ENCODE measurements around the gene RGMA. TPM values are rescaled to one million over a fixed set of nuclear protein-coding genes. Genes with fewer than 3 reads are reported as not detected.

The RGMA gene
- total RNA-seq, 1 experiment from 2014 or later: 1.3 TPM

GRCh38 chr15:93043621-93044300 is 45.2 kb downstream of the RGMA start:
- Histone ChIP-seq H4K20me1 (ENCODE audit: low read length) (no peaks in the 10 kb centered on the region), H3K4me1 (ENCODE audit: insufficient read depth, low read length) (no peaks in the 10 kb centered on the region), H3K9me3 (ENCODE audit: low read length) (no peaks in the 10 kb centered on the region), H3K4me3 (ENCODE audit: low read length) (no peak overlapping the region), H3K9ac (ENCODE audit: low read length) (no peak overlapping the region), H3K9me2 (replicated peaks; ENCODE audit: low read length) (no peaks in the 10 kb centered on the region), H3K36me3 (ENCODE audit: low read depth, low read length) (no peaks in the 10 kb centered on the region), H3F3A (ENCODE audit: low read length, unreplicated experiment) (no peaks in the 10 kb centered on the region), H3K4me2 (ENCODE audit: low read length) (no peak overlapping the region), H3K27me3 (ENCODE audit: low read length) (no peaks in the 10 kb centered on the region), H2AFZ (ENCODE audit: low read length) (no peak overlapping the region), H3K79me2 (ENCODE audit: low read length) (no peaks in the 10 kb centered on the region), H3K27ac (ENCODE audit: low read length) (no peak overlapping the region)
- ChIA-PET CTCF (no interaction called here), POLR2A (ENCODE audit: unreplicated experiment) (no interaction called here)
- BruUV-seq (replicated peaks): no TSS peak
- DNase-seq: no peak
- intact Hi-C loops (cut with micrococcal nuclease): no loop called here
- TF ChIP-seq EZH2phosphoT487 (IDR thresholded peaks at IDR 0.05; ENCODE audit: borderline replicate concordance, low read length): no peak
- TF ChIP-seq CTCF (conservative IDR thresholded peaks at IDR 0.05; ENCODE audit: low read depth, low read length): no peak
- no peak for TF ChIP-seq EZH2 (IDR thresholded peaks at IDR 0.05; ENCODE audit: low read length, unreplicated experiment)
- no peak for ATAC-seq

DNA sequence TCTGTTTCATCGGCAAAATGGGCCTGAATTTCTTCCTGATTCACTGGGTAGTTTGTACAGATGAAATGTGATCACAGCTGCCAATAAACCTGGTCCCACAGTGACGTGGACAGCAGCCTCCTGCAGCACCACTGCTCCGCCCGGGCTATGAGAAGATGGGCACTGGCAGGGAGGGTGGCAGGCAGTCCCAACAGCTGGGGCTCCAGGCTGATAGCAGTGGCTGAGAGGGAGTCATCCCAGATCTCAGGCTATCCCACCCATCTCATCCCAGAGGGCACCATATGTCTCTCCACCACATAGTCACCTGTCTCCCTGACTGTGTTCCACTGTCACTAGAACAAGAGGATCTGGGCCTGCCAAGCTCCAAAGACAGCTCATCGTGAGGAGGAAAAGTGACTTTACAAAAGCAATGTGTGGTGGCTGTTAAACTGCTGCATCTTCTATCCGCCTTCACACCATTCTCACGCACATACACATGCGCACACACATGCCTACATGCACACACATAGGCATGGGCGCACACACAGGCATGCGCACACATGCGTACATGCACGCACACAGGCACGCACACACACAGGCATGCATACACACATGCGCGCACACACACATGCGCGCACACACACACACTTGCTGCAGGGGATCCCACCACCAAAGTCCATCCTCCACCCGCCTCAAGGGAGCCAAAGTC is 46.2 kb downstream of the RGMA start:
- ChIA-PET POLR2A (ENCODE audit: unreplicated experiment) (no interaction called here), CTCF (no interaction called here)
- Histone ChIP-seq H3K27me3 (ENCODE audit: low read length) (no peaks in the 10 kb centered on the region), H3K36me3 (ENCODE audit: low read depth, low read length) (no peaks in the 10 kb centered on the region), H3K4me3 (ENCODE audit: low read length) (no peak overlapping the region), H3K9me3 (ENCODE audit: low read length) (no peaks in the 10 kb centered on the region), H3K4me1 (ENCODE audit: insufficient read depth, low read length) (no peaks in the 10 kb centered on the region), H2AFZ (ENCODE audit: low read length) (no peak overlapping the region), H3F3A (ENCODE audit: low read length, unreplicated experiment) (no peaks in the 10 kb centered on the region), H3K9me2 (replicated peaks; ENCODE audit: low read length) (no peaks in the 10 kb centered on the region), H3K27ac (ENCODE audit: low read length) (no peak overlapping the region), H4K20me1 (ENCODE audit: low read length) (no peaks in the 10 kb centered on the region), H3K4me2 (ENCODE audit: low read length) (no peak overlapping the region), H3K79me2 (ENCODE audit: low read length) (no peaks in the 10 kb centered on the region), H3K9ac (ENCODE audit: low read length) (no peak overlapping the region)
- TF ChIP-seq EZH2 (IDR thresholded peaks at IDR 0.05; ENCODE audit: low read length, unreplicated experiment): no peak
- TF ChIP-seq EZH2phosphoT487 (IDR thresholded peaks at IDR 0.05; ENCODE audit: borderline replicate concordance, low read length): no peak
- no peak for TF ChIP-seq CTCF (conservative IDR thresholded peaks at IDR 0.05; ENCODE audit: low read depth, low read length)
- DNase-seq (no peak), ATAC-seq (no peak; the same call in 1 of the 2 replicates)
- intact Hi-C loops (cut with micrococcal nuclease): no loop called here
- no TSS peak for BruUV-seq (replicated peaks)

- Histone ChIP-seq H3K4me2 (ENCODE audit: low read length) (no peak overlapping the region), H2AFZ (ENCODE audit: low read length) (no peak overlapping the region), H3K9ac (ENCODE audit: low read length) (no peak overlapping the region), H3K4me3 (ENCODE audit: low read length) (no peak overlapping the region), H3K36me3 (ENCODE audit: low read depth, low read length) (no peaks in the 10 kb centered on the region), H3K9me2 (replicated peaks; ENCODE audit: low read length) (no peaks in the 10 kb centered on the region), H3F3A (ENCODE audit: low read length, unreplicated experiment) (no peaks in the 10 kb centered on the region), H3K27me3 (ENCODE audit: low read length) (no peaks in the 10 kb centered on the region), H4K20me1 (ENCODE audit: low read length) (no peaks in the 10 kb centered on the region), H3K9me3 (ENCODE audit: low read length) (no peaks in the 10 kb centered on the region), H3K4me1 (ENCODE audit: insufficient read depth, low read length) (no peaks in the 10 kb centered on the region), H3K79me2 (ENCODE audit: low read length) (no peaks in the 10 kb centered on the region), H3K27ac (ENCODE audit: low read length) (no peak overlapping the region)
- BruUV-seq (replicated peaks): no TSS peak
- ATAC-seq: no peak
- intact Hi-C loops (cut with micrococcal nuclease): no loop called here
- ChIA-PET CTCF (no interaction called here), POLR2A (ENCODE audit: unreplicated experiment) (no interaction called here)
- TF ChIP-seq CTCF (conservative IDR thresholded peaks at IDR 0.05; ENCODE audit: low read depth, low read length) (no peak), EZH2 (IDR thresholded peaks at IDR 0.05; ENCODE audit: low read length, unreplicated experiment) (no peak), EZH2phosphoT487 (IDR thresholded peaks at IDR 0.05; ENCODE audit: borderline replicate concordance, low read length) (no peak)
- no peak for DNase-seq
These were observed 46.8 kb downstream of the RGMA start for GRCh38 chr15:93042211-93042610.

All from PC-3 (cell line).